NCI-H1092 (cell line): ENCODE data around the gene SLC31A2.

ENCODE experiments used
- DNase-seq: peaks from one replicate; lab custom pipeline; 2025; lab: John Stamatoyannopoulos, UW

The SLC31A2 gene

DNA sequence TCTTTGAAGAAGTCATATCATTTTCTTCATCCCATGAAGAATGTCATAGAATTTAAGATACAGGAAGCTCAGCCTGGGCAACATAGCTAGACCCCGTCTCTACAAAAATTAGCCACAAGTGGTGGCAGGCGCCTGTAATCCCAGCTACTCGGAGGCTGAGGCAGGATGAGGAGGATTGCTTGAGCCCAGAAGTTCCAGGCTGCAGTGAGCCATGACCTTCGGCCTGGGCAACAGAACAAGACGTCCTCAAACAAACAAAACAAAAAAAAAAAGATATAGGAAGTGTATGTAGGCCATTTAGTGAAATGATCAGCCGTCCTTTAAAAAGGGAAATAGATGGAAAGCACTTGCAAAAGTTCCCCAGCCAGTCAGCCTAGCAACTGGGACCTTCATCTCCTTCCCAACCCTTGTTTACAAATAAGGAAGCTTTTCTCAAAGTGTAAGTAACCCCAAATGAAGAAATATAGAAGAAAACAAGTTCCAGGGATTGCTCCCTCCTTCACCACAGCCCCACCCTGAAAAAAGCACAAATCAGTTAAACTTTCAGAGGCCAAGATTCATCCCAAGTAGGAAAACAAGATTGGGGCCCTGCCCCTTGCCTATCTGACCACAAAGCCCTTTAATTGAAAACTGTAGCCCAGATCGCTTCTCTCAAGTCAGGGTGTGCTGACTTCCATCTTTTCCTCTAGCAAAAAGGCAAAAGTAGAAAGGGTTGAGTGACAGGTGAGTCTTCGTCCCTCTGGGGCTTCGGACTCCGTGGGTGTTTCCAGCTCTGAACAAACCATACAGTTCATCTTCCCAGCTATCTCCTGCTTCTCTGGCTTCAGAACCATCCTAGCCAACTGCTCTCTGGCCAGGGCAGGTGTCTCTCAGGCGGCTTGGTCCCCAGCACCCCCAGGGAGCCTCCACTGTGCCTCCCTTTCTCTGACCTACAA, 1.2 kb downstream of the SLC31A2 start:
- no peak for DNase-seq

DNA sequence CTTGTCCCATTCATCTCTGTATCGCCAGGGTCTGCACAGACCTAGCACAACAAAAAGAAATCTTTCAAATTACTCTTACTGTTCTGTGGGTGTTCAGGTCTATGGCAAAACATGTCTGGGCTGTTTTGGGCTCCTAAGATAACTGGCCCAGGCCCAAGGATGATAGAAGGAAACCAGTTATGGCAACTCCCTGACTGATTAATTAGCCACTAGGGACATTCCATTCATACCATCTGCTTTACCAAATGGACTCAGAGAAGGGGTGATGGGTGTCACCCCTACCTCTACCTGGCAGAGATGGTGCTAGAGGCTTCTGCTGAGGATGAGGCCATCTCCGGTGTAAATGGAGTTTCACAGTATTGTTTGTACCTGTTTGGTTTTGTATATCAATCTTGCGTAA, 1.9 kb downstream of the SLC31A2 start:
- no peak for DNase-seq

DNA sequence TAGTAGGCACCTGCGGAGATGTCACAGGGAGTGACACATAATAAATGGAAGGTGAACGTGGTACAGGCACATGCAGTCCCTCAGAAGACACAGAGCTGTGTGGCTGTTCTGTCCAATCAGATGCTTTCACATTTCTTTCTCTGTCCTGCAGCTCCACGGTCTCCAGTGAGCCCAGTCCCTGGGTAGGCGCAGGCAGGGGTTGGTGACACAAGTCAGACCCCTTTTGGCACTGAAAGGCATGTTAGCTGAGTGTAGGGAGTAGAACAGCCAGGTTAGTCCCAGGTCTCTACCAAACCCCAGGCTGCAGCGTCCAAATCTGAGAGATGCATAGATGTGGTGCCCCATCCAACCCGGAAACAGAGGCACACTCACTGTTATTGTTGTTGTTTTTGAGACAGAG, 2.8 kb downstream of the SLC31A2 start:
- no peak for DNase-seq

DNA sequence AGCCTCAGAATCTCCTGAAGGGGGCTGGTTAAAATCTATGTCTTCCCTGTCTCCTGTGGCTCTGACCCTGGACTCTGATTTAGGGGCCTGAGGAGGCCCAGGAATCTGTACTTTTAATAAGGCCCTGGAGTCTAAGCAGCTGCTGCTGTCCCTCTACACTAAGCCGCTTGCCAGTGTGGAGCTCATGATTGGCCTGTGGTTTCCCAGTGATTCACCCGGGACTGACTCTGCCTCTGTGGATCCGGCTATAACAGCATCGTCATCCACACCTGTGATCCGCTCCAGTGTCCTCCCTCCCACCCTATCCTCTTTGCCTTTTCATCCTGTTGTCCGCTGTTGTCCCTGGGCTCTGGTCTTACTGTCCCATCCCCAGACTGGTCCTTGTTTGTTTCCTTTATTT, 3.7 kb downstream of the SLC31A2 start:
- no peak for DNase-seq

DNA sequence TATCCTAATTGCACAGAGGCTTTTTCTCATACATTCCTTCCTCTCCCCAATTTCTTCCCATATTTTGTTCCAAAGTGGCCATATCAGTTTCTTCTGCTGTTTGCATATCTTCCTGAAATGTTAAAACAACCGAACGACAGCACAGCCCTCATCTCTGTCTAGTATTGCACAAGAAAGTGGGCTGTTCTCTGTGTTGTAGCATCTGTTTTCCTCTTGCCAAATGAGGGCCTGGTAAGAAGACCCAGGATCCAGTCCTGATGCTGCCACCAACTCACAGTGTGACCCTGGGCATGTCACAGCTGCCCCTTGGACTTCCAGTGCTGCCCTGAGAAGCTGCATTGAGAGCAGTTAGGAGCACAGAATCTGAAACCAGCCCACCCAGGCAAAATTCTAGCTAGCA, 4.1 kb downstream of the SLC31A2 start:
- no peak for DNase-seq

DNA sequence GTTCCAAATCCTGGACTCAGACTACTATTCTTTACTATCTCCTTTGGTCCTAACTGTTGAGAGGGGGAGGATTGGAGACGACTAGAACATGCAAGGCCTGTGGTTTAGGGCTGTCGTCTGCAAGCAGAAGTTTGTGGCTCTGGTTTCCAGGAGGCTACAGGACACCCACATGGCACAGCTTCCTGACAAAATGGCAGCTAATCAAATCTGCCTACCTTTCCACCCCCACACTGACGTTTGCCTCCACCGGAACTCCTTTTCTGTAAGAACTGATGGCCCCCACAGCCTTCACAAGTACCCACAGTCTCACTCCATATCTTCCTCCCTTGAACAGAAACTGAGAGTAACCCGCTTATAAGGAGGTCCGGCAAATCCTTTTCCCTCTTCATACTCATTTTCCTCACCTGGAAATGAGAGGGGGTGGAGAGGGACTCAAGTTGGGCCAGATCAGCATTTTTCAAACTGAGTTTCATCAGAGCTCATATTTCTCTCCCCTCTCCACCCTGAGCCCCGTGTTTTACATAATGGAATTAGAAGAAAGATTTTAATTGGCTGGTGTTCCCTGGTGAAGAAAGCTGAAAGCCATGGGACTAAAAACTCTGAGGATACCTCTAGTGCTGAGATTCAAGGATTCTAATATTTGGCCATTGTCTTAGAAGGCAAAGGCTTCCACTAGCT, 5.2 kb downstream of the SLC31A2 start:
- no peak for DNase-seq

DNA sequence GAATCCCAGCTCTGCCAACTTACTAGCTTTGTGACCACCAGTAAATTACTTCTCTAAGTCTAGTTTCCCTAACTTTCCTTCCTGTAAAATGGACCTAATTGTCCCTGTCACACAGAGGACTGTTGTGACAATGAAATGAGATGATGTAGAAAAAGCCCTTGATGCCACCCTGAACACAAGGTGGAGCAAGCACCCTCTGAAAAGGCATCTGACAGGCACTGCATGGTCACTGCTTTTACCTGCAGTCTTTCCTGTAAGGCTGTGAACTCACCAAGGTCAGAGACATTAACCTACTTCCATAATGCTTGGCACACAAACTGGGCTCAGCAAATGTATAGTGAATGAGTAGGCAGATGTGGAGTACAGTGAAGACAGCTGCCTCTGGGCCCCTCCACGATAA, 6.1 kb downstream of the SLC31A2 start:
- no peak for DNase-seq

DNA sequence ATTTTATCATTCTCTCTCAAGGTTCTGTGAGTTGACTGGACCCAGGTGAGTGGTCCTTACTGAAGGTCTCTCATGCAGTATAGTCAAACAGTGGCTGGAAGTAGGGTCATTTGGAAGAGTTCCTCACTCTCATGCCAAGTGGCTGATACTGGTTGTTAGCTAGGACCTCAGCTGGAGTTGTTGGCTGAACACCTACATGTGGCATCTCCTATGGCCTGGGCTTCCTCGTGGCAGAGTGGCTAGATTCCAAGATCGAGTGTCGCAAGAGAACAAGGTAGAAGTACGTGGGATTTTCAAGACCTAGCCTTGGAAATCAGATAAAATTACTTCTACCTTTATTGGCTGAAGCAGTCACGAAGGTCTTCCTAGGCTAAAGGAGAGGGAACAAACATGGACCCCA, 7.6 kb downstream of the SLC31A2 start:
- DNase-seq, result no peak

DNA sequence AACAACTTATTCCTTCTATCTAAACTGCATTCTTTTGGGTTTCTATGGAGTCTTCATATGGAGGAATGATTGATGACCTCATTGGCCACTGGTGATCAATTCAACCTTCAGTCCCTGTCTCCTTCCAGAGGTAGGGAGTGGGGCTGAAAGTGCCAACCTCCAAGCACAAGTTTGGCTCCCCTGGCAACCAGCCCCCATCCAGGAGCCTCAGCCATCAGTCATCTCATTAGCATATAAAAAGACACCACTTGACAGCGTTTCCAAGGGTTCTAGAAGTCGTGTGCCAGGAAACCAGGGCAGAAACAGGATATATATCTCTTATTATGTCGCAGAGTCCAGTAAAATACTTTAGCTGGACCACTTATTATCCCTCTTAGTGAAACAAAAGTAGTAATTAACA, 9.8 kb downstream of the SLC31A2 start:
- no peak for DNase-seq

DNA sequence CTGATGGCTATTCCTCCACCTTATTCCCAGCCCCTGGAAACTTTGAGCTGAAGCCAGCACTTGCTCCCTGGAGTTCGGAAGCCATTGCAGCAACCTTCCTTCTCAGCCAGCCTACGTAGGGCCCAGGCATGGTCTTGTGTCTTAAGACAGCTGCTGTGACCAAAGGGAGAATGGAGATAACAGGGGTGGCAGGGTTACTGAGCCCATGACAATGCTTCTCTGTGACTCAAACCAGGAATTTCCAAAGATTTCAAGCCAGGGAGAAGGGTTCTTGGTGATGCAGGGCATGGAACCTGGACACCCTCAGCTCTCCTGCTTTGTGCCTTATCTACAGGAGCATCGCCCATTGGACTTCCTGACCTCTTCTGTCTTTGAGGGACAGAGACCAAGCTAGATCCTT, 12.2 kb downstream of the SLC31A2 start:
- no peak for DNase-seq

DNA sequence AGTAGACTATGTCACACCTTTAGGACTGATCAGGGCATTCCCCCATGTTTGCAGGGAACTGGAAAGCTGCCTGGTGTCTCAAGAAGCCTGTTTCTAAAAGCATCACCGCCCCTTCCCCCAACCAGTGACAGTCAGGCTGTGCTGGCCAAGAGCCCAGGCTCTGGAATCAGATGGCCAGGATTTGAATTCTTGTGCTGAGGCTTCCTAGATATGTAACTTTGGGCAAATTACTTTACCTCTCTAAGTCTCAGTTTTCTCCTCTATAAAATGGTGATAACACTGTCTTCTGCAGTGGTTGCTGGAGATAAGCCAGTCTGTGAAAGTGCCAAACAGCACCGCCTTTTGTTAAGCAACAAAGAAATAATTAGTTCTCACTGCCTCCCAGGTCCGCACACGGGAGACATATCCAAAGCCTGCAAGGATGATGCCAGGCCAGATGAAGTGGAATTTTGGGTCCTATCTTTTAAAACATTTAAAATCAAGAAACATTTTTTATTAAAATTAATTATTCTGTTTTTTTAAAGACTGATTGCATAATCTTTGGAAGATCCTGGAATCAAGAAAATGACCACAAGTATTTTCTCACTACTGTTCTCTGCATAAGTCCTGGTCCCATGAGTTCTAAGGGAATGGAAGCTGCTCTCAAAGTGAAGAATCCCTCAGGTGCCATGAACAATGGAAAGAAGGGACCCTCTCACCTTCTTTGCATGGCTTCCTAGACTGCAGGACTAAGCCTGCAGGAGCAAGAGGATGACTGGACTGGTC, 13.9 kb downstream of the SLC31A2 start:
- no peak for DNase-seq

DNA sequence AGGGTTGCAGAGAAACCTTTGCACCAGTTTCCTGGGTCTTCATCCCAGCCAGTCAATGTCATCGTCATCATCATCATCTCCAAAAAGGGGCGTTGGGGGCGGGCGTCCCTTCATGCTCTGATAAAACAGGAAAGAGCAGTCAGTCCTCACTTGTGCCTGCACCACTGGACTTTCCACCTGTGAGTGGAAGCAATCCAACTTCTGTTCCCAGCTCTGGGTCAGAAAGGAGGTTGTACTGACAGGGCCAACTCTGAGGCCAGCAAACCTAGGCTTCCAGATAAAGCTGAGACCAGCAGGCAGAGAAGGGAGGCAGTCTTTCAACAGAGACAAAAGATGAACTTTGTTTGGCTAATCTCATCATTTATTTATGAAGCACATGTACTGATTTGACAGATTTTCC, 15.2 kb downstream of the SLC31A2 start:
- no peak for DNase-seq

DNA sequence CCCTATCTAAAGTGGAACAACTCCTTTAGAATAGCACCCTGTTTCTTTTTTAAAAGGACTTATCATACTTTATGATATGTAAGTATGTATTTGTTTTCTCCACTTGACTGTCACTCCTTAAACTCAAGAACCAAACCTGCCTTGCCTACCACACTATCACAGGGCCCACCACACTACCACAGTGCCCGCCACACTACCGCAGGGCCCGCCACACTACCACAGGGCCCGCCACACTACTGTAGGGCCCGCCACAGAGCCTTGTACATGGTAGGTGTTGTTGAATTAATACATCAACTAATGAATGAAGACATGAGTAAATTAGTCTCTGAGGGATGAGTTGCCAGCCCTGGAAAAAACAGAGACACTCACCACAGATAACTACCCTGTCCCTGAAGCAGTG, 18.0 kb downstream of the SLC31A2 start:
- no peak for DNase-seq

DNA sequence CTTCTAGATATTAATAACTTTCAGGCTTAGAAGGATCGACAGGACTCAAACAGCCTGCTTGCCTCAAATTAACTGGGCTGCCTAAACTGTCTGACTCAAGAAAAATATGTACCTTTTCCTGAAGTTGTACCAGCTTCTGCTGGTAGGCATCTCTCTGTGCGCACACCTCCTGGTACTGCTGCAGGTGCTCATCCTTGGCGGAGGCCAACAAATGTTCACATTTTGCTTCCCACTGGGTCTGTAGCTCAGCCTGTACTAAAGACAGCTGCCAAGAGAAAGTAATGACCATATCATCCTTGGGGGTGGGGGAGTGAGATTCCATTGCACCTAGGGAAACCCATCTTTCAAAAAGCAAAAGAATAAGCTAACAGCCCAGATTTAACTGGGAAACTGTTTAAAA, 22.5 kb downstream of the SLC31A2 start:
- DNase-seq, result no peak

DNA sequence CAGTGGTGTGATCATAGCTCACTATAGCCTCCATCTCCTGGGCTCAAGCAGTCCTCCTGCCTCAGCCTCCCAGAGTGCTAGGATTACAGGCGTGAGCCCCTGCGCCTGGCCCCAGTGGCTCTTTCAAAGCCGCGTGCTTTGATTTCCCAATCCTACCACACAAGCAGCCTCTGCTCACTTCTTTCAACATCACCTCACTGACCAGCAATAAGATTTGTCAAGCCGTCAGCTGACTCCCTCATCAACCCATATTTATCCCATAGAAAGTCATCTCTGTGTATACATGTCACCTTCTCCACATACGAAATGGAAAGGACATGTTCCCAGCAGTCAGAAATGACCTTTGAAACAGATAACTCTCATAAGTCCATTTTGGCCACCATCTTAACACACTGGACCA, 26.0 kb downstream of the SLC31A2 start:
- no peak for DNase-seq

DNA sequence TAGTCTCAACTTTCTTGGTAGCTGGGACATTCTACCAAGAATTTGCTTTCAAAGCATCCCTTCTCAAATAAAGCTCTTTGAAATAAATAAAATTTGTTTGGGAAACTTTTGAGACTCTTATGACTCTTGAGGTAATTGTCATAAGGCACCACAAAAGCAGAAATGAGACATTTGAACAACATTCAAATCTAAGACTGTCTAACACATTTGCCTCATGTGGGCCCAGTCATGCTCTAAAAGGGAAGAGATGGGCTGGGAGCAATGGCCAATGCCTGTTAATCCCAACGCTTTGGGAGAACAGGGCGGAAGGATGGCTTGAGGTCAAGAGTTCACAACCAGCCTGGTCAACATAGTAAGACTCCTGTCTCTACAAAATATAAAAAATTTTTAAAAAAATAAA, 26.4 kb downstream of the SLC31A2 start:
- DNase-seq, result no peak

DNA sequence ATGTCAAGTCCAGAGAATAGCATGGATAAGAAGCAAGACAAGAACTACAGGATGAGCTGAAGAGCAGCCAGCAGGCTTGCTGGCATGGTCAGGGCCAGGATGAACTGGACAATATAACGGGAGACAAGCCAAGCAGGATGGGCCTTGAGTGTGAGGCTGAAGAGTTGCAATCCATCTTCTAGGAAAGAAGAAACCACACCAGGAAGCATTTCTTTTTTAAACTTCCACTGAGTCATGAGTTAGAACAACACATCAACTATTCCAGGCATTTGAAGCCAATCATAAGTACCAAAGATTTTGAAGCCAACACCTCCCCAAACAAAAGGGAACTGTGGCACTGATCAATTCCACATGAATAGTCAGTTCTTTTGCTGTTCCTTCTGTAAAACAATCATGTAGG, 27.3 kb downstream of the SLC31A2 start:
- no peak for DNase-seq

DNA sequence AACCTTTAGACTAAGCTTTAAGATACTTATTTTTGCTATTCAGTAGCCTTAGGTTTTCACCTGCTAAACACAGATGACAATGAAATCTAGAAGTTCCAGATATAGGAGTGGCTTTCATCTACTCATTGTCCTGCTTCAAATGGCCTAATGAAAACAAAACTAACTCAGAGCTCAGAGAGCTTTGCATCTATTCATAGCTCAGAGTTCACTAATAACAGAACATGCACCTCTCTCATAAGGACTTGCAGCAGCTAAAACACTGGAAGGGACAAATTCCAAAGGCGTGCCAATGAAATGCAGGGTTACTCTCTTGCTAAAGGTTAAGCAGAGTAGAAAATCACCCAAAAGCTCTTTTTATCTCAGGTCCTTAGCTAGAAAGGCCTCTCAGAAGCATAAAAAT, 29.0 kb downstream of the SLC31A2 start:
- DNase-seq, result no peak

DNA sequence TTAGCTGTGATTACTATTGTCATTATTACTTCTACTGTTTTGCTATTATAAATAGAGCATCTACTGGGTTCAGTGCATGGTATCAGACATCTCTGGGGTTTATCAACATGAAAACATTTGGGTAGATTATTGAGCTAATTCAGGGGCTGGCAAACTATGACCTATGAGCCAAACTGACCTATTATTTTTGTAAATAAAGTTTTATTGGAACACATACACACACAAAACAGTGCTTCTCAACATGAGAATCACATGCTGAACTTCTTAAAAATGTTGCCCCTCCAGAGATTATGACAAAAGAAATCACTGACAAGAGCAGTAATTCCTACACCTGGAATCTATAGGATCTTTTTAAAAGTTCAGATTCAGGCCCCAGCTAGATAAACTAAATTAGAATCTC, 30.4 kb downstream of the SLC31A2 start:
- DNase-seq, result no peak

DNA sequence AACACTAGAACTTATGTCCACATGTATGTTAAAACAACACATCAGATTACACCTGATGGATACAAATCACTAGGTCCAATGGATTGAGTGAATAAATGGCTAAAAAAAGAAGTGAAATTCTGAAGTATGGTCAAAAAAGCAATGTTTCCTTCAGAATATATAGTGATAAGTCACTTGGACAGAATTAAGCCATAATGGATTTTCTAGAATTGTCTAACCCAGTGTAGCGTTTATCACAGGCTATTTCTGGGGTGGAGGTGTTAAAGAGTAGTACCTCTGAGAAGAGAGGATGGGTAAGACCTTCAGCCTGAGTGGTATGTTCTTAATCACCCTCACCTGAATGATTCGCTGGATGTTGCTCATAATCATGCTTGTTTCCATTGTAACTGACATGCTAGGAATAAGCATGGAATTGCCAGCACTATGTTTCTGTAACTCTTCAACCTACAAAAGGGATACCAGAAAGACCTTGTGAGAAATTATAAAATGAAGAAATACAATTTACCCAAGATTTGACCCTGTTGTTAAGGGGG, 33.2 kb downstream of the SLC31A2 start:
- DNase-seq, result no peak

DNA sequence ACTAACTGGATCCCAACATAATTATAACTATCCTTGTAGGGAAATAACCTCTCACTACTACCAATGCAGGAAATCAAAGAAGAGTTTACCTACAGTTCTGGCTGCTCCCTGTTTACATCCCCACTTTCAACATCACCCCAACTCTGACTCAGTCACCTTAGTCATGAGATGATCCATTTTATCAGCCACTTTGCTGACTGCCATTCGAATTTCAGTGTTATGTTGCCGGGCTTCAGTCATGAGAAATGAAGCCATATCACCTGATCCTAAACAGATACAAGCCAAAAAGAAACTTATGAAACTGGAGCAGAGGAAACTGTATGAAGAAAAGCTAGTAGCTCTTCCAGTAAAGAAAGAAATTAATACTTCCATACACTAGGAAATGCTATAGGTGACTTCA, 33.7 kb downstream of the SLC31A2 start:
- DNase-seq, result no peak

DNA sequence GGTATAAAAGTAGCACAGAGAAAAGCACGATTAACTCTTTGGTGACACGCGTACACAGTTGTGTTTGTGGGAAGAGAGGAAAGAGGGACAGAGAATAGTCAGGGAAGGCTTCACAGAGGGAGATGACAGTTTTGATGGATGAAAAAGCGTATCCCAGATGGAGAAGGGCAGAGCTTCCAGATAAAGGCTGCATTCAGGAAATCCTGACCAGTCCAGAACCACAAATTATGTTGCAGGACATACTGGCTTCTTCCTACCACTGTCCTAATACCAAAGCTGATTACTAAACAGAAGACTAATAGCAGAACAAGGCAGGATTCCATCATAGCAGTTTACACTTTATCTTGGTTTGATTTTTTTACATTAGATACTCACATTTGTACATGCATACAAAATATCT, 34.5 kb downstream of the SLC31A2 start:
- DNase-seq, result no peak
